Thymus (tissue), 14 donors: Measurements from ENCODE around the gene ATR. TPM values are rescaled to one million over a fixed set of nuclear protein-coding genes. Genes with fewer than 3 reads are reported as not detected.

Experiments
- DNase-seq, 9 donors: peaks; one replicate each; pipeline ENCODE4 v3.0.0-alpha.2; 2013; ENCODE audit warnings: low spot score in 9 of 9, low read depth in 6 of 9, missing footprints in 1 of 9
- H3K27ac ChIP-seq, 2 donors: one replicate each; pipeline ENCODE4 v1.5.1; 2013; ENCODE audit warnings: control low read depth in 1 of 2, low read depth in 1 of 2, low read length in 1 of 2, mild to moderate bottlenecking in 1 of 2, moderate library complexity in 1 of 2
- H3K27me3 ChIP-seq, 2 donors: one replicate each; pipeline ENCODE4 v1.5.1; 2013; ENCODE audit warnings: low read length in 1 of 2; ENCODE audit not compliant: control insufficient read depth in 2 of 2, insufficient read depth in 1 of 2
- H3K36me3 ChIP-seq, 2 donors: one replicate each; pipeline ENCODE4 v1.5.1; 2013; ENCODE audit warnings: low read length in 1 of 2, mild to moderate bottlenecking in 1 of 2, moderate library complexity in 1 of 2; ENCODE audit not compliant: control insufficient read depth in 2 of 2, insufficient read depth in 2 of 2
- H3K4me1 ChIP-seq, 2 donors: one replicate each; pipeline ENCODE4 v1.5.1; 2013; ENCODE audit warnings: low read length in 2 of 2; ENCODE audit not compliant: control insufficient read depth in 2 of 2, insufficient read depth in 2 of 2
- H3K4me3 ChIP-seq, 2 donors: one replicate each; pipeline ENCODE4 v1.5.1; 2013; ENCODE audit warnings: low read length in 2 of 2, control low read depth in 1 of 2, mild to moderate bottlenecking in 1 of 2
- H3K9me3 ChIP-seq, 2 donors: one replicate each; pipeline ENCODE4 v1.5.1; 2013; ENCODE audit warnings: low read length in 1 of 2, mild to moderate bottlenecking in 1 of 2; ENCODE audit not compliant: control insufficient read depth in 2 of 2, insufficient read depth in 1 of 2
- WGBS: extraction: QIAGEN DNeasy Blood & Tissue Kit; methylation state at CpG from one replicate; pipeline ENCODE4 v1.1.7; 2013; 5-methylcytosine and 5-hydroxymethylcytosine counted together
- long read RNA-seq, 10 donors: transcript quantifications; one replicate each; lab custom pipeline, GENCODE V29; 2026
- polyA plus RNA-seq: library from polyadenylated mRNA; stranded (reverse); fragments of 200-250 nt; gene quantifications from one replicate; pipeline ENCODE4 v1.2.3, GENCODE V29; 2013
- total RNA-seq: library from RNA; stranded (reverse); fragments of 120-200 nt; gene quantifications from one replicate; pipeline ENCODE4 v1.2.4, GENCODE V29; 2013
- donor health status: healthy.

The ATR gene
- total RNA-seq (23.9 TPM), polyA plus RNA-seq (50.8 TPM)
- long read RNA-seq, donor 1 = 0 reads
- long read RNA-seq, donor 2, partial matches to known transcripts = 23 of 24 reads
- long read RNA-seq, donor 2, other reads (novel, unspliced or antisense) = 0 of 24 reads
- long read RNA-seq, donor 3, partial matches to known transcripts = 6 of 7 reads
- long read RNA-seq, donor 3, other reads (novel, unspliced or antisense) = 0 of 7 reads
- long read RNA-seq, donor 4 = 0 reads
- long read RNA-seq, donor 5, partial matches to known transcripts = 18 of 18 reads
- long read RNA-seq, donor 5, other reads (novel, unspliced or antisense) = 0 of 18 reads
- long read RNA-seq, donor 6, partial matches to known transcripts = 10 of 10 reads
- long read RNA-seq, donor 6, other reads (novel, unspliced or antisense) = 0 of 10 reads
- long read RNA-seq, donor 7, partial matches to known transcripts = 5 of 12 reads
- long read RNA-seq, donor 7, other reads (novel, unspliced or antisense) = 7 of 12 reads
- long read RNA-seq, donor 8 = 0 reads
- long read RNA-seq, donor 9 = 0 reads
- long read RNA-seq, donor 10 = 0 reads

GRCh38 chr3:142578329-142579223 lies at the start of gene ATR:
ATR (minus strand) TSS chr3:142578733; CDS start chr3:142578704, 29 bp downstream.
- H3K27ac ChIP-seq = peak within 1 kb of the TSS; percentile 97 to 100
- peak; percentile 86 to 98 (median 94) for DNase-seq
- no peaks in the 10 kb centered on the region for H3K9me3 ChIP-seq
- peaks cover 6 to 12% of the 10 kb centered on the region in 2 donors for H3K4me1 ChIP-seq
- peaks cover 0 to 2% of the 10 kb centered on the region in 2 donors for H3K36me3 ChIP-seq
- under 1% methylated on average over 65 of the region's 65 CpGs for WGBS
- H3K4me3 ChIP-seq = peak within 1 kb of the TSS; percentile 66 to 91
- no peaks in the 10 kb centered on the region for H3K27me3 ChIP-seq

- H3K36me3 ChIP-seq = no peaks in the 10 kb centered on the region
- no peak overlapping the region for H3K27ac ChIP-seq
- no peaks in the 10 kb centered on the region for H3K4me1 ChIP-seq
Measured at GRCh38 chr3:142626971-142627370, 48.4 kb upstream of the ATR start.

GRCh38 chr3:142625153-142625440 lies 46.6 kb upstream of the ATR start:
- H3K27ac ChIP-seq = no peak overlapping the region
- 97% methylated on average over 2 of the region's 2 CpGs for WGBS
- H3K36me3 ChIP-seq = no peaks in the 10 kb centered on the region
- H3K4me3 ChIP-seq = no peak overlapping the region
- DNase-seq = no peak
- no peaks in the 10 kb centered on the region for H3K4me1 ChIP-seq
- H3K27me3 ChIP-seq = no peaks in the 10 kb centered on the region
- no peaks in the 10 kb centered on the region for H3K9me3 ChIP-seq

More at GRCh38 chr3:142626971-142627370, 48.4 kb upstream of the ATR start:
- no peak overlapping the region for H3K4me3 ChIP-seq
- H3K9me3 ChIP-seq = no peaks in the 10 kb centered on the region
- H3K27me3 ChIP-seq = no peaks in the 10 kb centered on the region
- no peak for DNase-seq

- H3K27ac ChIP-seq = no peak overlapping the region
- H3K27me3 ChIP-seq = no peaks in the 10 kb centered on the region
- no peaks in the 10 kb centered on the region for H3K9me3 ChIP-seq
- no peak for DNase-seq
- no peaks in the 10 kb centered on the region for H3K36me3 ChIP-seq
- H3K4me1 ChIP-seq = no peaks in the 10 kb centered on the region
- H3K4me3 ChIP-seq = no peak overlapping the region
- WGBS = 94% methylated on average over 2 of the region's 2 CpGs
Measured at GRCh38 chr3:142624341-142625152, 46.0 kb upstream of the ATR start.

GRCh38 chr3:142623194-142623593 lies 44.7 kb upstream of the ATR start:
- no peaks in the 10 kb centered on the region for H3K27me3 ChIP-seq

GRCh38 chr3:142622405-142622804 lies 43.9 kb upstream of the ATR start:
- Histone ChIP-seq H3K27me3 (no peaks in the 10 kb centered on the region), H3K4me1 (no peaks in the 10 kb centered on the region), H3K4me3 (no peak overlapping the region), H3K36me3 (no peaks in the 10 kb centered on the region), H3K9me3 (no peaks in the 10 kb centered on the region), H3K27ac (no peak overlapping the region)
- 95% methylated on average over 2 of the region's 2 CpGs for WGBS
- no peak for DNase-seq

More at GRCh38 chr3:142623194-142623593, 44.7 kb upstream of the ATR start:
- Histone ChIP-seq H3K27ac (no peak overlapping the region), H3K4me1 (no peaks in the 10 kb centered on the region), H3K9me3 (no peaks in the 10 kb centered on the region), H3K36me3 (no peaks in the 10 kb centered on the region), H3K4me3 (no peak overlapping the region)
- no peak for DNase-seq

- H3K27me3 ChIP-seq = no peaks in the 10 kb centered on the region
- H3K36me3 ChIP-seq = no peaks in the 10 kb centered on the region
- H3K27ac ChIP-seq = no peak overlapping the region
- H3K9me3 ChIP-seq = no peaks in the 10 kb centered on the region
- DNase-seq = no peak
- no peaks in the 10 kb centered on the region for H3K4me1 ChIP-seq
- WGBS = 99% methylated on average over 3 of the region's 3 CpGs
- no peak overlapping the region for H3K4me3 ChIP-seq
Measured at GRCh38 chr3:142618917-142619461, 40.5 kb upstream of the ATR start.

- WGBS = 93% methylated on average over 2 of the region's 2 CpGs
- no peak for DNase-seq
- no peak overlapping the region for H3K27ac ChIP-seq
- no peaks in the 10 kb centered on the region for H3K36me3 ChIP-seq
- H3K4me3 ChIP-seq = no peak overlapping the region
- no peaks in the 10 kb centered on the region for H3K4me1 ChIP-seq
- no peaks in the 10 kb centered on the region for H3K27me3 ChIP-seq
- H3K9me3 ChIP-seq = no peaks in the 10 kb centered on the region
Measured at GRCh38 chr3:142615171-142615570, 36.6 kb upstream of the ATR start.
